Cardiac fibroblast (primary cell): ENCODE results near the gene TJP1.
"Not testable (repeated sequence)": the region's sequence is repeated elsewhere in the genome, so short reads cannot be mapped to it uniquely, and the experiment has no call there.

ENCODE experiments used
- DNase-seq, 2 donors: peaks; one replicate each; pipeline versions ENCODE4 v3.0.0 to v3.0.0-alpha.2; 2010; ENCODE audit warnings: low read depth in 2 of 2
- H3K4me3 ChIP-seq, 2 donors: replicated peaks in 1 of 2; 1 replicate in 1 of 2; 2 replicates in 1 of 2; pipeline ENCODE4 v1.5.1; 2011; ENCODE audit warnings: low read depth in 2 of 2, low read length in 2 of 2, mild to moderate bottlenecking in 2 of 2, moderate library complexity in 1 of 2
- TF ChIP-seq, protein P1 (sequence below): IDR thresholded peaks from one replicate; pipeline ENCODE4 v1.5.1; 2011; ENCODE audit warnings: low read depth, mild to moderate bottlenecking, low read length, inconsistent platforms

Gene TJP1

DNA sequence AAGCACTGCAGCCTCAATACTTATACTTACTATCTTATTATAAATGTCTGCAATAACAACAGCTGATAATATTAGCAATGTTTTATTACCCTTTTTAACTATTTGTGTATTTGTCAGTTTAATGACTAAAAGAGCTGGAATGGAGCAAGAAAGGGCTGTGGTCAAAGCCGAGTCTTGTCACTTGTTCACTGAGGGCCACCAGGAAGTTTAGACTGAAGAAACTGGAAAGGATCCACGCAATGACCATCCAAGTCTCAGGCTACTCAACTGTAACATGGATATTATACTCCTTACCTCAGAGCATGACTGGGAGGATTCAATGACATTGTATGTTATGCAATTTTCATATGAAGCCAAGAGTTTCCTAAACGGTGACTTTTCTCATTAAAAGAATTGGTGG, 90.4 kb downstream of the TJP1 start:
- DNase-seq = peak in 1 of 2 donors; percentile 31
- TF ChIP-seq, protein P1, sequence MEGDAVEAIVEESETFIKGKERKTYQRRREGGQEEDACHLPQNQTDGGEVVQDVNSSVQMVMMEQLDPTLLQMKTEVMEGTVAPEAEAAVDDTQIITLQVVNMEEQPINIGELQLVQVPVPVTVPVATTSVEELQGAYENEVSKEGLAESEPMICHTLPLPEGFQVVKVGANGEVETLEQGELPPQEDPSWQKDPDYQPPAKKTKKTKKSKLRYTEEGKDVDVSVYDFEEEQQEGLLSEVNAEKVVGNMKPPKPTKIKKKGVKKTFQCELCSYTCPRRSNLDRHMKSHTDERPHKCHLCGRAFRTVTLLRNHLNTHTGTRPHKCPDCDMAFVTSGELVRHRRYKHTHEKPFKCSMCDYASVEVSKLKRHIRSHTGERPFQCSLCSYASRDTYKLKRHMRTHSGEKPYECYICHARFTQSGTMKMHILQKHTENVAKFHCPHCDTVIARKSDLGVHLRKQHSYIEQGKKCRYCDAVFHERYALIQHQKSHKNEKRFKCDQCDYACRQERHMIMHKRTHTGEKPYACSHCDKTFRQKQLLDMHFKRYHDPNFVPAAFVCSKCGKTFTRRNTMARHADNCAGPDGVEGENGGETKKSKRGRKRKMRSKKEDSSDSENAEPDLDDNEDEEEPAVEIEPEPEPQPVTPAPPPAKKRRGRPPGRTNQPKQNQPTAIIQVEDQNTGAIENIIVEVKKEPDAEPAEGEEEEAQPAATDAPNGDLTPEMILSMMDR = no peak
- no peak overlapping the region for H3K4me3 ChIP-seq

DNA sequence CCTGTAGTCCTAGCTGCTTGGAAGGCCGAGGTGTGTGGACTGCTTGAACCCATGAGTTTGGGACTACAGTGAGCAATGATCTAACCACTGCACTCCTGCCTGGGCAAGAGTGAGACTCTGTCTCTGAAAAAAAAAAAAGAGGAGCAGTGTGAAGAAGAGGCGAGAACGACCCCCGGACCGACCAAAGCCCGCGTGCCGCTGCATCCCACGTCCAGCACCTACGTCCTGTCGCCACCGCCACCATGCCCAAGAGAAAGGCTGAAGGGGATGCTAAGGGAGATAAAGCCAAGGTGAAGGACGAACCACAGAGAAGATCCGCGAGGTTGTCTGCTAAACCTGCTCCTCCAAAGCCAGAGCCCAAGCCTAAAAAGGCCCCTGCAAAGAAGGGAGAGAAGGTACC, 91.8 kb downstream of the TJP1 start:
- H3K4me3 ChIP-seq, DNase-seq: not testable (repeated sequence)

DNA sequence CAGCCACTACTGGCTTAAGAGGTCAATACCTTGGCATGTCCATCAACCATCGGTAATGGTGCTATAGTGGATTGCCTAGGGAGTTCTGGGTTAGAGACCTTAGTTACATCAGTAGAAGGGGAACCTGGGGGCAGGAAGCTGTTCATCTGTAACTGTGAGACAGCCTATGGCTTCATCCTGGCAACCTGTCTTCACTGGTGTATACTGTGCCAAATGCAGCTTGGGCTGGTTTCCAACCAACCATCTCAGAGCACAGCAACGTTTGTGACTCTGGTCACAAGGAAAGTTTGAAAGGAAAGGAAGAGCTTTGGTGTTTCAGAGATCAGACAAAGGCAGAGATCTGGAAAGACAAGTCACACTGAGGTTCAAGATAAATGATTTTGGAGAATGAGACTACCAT, 93.8 kb downstream of the TJP1 start:
- no peak for DNase-seq
- TF ChIP-seq, protein P1 = no peak

DNA sequence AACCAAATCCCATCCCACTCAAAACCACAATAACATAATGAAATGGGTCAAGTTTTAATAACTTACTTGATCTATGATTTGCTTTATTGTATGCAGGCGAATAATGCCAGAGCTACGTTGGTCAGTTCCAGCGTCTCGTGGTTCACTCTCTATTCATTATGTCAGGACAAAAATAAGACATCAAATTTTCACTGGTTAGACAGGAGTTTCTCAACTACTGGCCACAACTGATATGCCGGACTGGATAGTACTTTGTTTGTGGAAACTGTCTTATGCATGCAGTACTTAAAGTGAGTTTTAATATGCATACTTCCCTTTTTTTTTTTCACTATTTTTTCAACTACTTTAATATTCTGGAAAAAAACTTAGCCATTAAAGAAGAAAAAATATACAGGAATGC, 94.4 kb downstream of the TJP1 start:
- no peak for DNase-seq
- TF ChIP-seq, protein P1 = no peak
- no peak overlapping the region for H3K4me3 ChIP-seq

More for the DNA sequence above, 93.8 kb downstream of the TJP1 start:
- H3K4me3 ChIP-seq = no peak overlapping the region

DNA sequence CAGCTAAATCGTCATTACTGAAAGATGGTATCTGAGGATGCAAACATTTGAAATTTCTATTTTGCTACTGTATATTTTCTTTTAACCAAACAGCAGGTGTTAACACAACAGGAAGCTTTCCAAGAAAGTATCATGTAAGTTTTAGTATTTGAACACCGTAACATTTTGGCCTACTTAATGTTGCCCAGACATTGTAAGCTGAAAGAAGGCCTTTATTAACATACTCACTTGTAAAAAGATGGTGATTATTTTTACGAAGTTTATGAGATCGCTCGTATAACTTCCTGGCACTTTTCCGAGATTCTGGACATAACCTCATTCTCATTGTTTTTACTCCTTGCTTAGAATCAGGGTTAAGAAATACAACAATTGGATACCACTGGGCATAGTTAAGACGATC, 95.7 kb downstream of the TJP1 start:
- no peak overlapping the region for H3K4me3 ChIP-seq
- DNase-seq = no peak
- TF ChIP-seq, protein P1 = no peak

DNA sequence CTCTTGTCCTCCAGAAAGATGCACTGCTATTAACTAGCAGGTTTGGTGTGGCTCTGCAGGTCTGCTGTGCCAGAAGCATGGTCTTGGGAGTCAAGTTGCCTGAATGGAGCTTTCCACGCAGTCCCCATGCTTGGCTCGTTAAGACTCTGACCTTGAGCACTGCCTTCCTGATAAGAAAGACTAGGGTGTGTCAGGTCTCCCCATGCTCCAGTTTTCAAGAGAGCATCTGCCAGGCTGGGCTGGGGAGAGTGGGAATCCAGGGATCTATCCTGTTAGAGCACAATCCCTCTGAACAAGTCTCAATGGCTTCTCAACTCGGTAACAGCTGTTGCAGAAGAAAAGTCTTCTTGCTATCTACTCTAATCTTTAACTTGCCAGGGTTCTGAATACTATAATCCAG, 98.2 kb downstream of the TJP1 start:
- TF ChIP-seq, protein P1 = no peak
- no peak for DNase-seq
- no peak overlapping the region for H3K4me3 ChIP-seq

DNA sequence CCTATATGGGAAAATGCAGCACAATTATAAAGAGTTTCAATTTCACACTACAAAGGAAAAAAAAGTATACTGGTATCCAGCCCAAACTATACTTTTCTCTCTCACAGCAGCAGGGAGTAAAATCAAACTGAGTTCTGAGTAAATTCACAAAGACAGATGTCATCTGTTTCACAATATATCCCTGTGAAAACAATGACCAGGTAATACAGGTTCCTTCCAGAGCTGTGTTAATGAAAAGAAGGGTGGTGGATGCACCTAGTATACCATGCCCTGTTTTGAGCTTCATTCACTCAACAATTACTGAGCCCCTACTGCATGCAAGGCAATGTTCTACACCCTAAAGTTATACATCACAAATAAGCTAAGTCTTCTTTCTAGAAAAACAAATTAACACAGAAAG, 108.5 kb downstream of the TJP1 start:
- TF ChIP-seq, protein P1 = no peak
- no peak for DNase-seq
- H3K4me3 ChIP-seq = no peak overlapping the region
